ENCODE measurements around the gene R3HDML. TPM values are rescaled to one million over a fixed set of nuclear protein-coding genes. Genes with fewer than 3 reads are reported as not detected.

The R3HDML gene
- total and polyA plus RNA-seq, 2 of the 13 experiments (the other 11 are each of a cell fraction or from before 2014, with no cell fraction given): not detected

DNA sequence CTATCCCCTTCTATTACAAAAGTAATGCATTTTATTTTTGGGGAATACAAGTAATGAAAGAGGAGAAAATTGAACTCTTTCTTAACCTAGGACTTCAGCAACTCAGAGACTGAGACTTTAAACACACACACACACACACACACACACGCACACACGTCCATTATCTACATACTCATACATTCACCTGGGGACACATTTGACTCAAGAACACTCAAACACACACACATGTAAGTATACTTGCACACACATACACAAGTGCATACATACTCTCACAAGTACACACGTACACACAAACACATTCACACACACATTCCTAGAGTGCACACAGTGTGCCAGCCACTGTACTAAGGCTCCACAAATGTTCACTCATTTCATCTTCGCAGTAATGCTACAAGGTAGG, 2.1 kb upstream of the R3HDML start (continued):
- TF ChIP-seq ZBTB20 (CRISPR knock-in tag; IDR thresholded peaks at IDR 0.05; ENCODE audit: borderline replicate concordance, low read depth) (no peak), ETV6 (CRISPR knock-in tag; conservative IDR thresholded peaks at IDR 0.05) (no peak), GATAD1 (CRISPR knock-in tag; IDR thresholded peaks at IDR 0.05) (no peak), ZNF326 (CRISPR knock-in tag; IDR thresholded peaks at IDR 0.05; ENCODE audit: borderline replicate concordance) (no peak), ZSCAN30 (CRISPR knock-in tag; IDR thresholded peaks at IDR 0.05) (no peak), HOXD1 (CRISPR knock-in tag; IDR thresholded peaks at IDR 0.05) (no peak), HOXA5 (CRISPR knock-in tag; IDR thresholded peaks at IDR 0.05) (no peak), ZNF562 (CRISPR knock-in tag; IDR thresholded peaks at IDR 0.05; ENCODE audit: borderline replicate concordance) (no peak), ZNF282 (IDR thresholded peaks at IDR 0.05; ENCODE audit: partially characterized antibody) (peak; percentile 58), NBN (conservative IDR thresholded peaks at IDR 0.05) (0 out of 2 replicates have a peak, but pooled peaks have one; percentile 81), ADNP (CRISPR knock-in tag; IDR thresholded peaks at IDR 0.05) (no peak), ZNF629 (CRISPR knock-in tag; conservative IDR thresholded peaks at IDR 0.05) (no peak)
- TF ChIP-seq, protein P1, sequence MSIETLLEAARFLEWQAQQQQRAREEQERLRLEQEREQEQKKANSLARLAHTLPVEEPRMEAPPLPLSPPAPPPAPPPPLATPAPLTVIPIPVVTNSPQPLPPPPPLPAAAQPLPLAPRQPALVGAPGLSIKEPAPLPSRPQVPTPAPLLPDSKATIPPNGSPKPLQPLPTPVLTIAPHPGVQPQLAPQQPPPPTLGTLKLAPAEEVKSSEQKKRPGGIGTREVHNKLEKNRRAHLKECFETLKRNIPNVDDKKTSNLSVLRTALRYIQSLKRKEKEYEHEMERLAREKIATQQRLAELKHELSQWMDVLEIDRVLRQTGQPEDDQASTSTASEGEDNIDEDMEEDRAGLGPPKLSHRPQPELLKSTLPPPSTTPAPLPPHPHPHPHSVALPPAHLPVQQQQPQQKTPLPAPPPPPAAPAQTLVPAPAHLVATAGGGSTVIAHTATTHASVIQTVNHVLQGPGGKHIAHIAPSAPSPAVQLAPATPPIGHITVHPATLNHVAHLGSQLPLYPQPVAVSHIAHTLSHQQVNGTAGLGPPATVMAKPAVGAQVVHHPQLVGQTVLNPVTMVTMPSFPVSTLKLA (IDR thresholded peaks at IDR 0.05): 0 out of 2 replicates have a peak, but pooled peaks have one; percentile 4
- TF ChIP-seq, protein P2, sequence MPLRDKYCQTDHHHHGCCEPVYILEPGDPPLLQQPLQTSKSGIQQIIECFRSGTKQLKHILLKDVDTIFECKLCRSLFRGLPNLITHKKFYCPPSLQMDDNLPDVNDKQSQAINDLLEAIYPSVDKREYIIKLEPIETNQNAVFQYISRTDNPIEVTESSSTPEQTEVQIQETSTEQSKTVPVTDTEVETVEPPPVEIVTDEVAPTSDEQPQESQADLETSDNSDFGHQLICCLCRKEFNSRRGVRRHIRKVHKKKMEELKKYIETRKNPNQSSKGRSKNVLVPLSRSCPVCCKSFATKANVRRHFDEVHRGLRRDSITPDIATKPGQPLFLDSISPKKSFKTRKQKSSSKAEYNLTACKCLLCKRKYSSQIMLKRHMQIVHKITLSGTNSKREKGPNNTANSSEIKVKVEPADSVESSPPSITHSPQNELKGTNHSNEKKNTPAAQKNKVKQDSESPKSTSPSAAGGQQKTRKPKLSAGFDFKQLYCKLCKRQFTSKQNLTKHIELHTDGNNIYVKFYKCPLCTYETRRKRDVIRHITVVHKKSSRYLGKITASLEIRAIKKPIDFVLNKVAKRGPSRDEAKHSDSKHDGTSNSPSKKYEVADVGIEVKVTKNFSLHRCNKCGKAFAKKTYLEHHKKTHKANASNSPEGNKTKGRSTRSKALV (CRISPR knock-in tag; IDR thresholded peaks at IDR 0.05): no peak
- TF ChIP-seq, protein P3, sequence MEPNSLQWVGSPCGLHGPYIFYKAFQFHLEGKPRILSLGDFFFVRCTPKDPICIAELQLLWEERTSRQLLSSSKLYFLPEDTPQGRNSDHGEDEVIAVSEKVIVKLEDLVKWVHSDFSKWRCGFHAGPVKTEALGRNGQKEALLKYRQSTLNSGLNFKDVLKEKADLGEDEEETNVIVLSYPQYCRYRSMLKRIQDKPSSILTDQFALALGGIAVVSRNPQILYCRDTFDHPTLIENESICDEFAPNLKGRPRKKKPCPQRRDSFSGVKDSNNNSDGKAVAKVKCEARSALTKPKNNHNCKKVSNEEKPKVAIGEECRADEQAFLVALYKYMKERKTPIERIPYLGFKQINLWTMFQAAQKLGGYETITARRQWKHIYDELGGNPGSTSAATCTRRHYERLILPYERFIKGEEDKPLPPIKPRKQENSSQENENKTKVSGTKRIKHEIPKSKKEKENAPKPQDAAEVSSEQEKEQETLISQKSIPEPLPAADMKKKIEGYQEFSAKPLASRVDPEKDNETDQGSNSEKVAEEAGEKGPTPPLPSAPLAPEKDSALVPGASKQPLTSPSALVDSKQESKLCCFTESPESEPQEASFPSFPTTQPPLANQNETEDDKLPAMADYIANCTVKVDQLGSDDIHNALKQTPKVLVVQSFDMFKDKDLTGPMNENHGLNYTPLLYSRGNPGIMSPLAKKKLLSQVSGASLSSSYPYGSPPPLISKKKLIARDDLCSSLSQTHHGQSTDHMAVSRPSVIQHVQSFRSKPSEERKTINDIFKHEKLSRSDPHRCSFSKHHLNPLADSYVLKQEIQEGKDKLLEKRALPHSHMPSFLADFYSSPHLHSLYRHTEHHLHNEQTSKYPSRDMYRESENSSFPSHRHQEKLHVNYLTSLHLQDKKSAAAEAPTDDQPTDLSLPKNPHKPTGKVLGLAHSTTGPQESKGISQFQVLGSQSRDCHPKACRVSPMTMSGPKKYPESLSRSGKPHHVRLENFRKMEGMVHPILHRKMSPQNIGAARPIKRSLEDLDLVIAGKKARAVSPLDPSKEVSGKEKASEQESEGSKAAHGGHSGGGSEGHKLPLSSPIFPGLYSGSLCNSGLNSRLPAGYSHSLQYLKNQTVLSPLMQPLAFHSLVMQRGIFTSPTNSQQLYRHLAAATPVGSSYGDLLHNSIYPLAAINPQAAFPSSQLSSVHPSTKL (CRISPR knock-in tag; IDR thresholded peaks at IDR 0.05): no peak
- TF ChIP-seq, protein P4, sequence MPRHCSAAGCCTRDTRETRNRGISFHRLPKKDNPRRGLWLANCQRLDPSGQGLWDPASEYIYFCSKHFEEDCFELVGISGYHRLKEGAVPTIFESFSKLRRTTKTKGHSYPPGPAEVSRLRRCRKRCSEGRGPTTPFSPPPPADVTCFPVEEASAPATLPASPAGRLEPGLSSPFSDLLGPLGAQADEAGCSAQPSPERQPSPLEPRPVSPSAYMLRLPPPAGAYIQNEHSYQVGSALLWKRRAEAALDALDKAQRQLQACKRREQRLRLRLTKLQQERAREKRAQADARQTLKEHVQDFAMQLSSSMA (CRISPR knock-in tag; IDR thresholded peaks at IDR 0.05): no peak
- TF ChIP-seq, protein P5, sequence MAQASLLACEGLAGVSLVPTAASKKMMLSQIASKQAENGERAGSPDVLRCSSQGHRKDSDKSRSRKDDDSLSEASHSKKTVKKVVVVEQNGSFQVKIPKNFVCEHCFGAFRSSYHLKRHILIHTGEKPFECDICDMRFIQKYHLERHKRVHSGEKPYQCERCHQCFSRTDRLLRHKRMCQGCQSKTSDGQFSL (CRISPR knock-in tag; IDR thresholded peaks at IDR 0.05): no peak
- TF ChIP-seq, protein P6, sequence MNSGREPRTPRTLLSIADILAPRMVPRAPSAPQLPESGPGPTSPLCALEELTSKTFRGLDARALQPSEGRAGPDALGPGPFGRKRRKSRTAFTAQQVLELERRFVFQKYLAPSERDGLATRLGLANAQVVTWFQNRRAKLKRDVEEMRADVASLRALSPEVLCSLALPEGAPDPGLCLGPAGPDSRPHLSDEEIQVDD (CRISPR knock-in tag; IDR thresholded peaks at IDR 0.05; ENCODE audit: borderline replicate concordance): no peak
- TF ChIP-seq, protein P7, sequence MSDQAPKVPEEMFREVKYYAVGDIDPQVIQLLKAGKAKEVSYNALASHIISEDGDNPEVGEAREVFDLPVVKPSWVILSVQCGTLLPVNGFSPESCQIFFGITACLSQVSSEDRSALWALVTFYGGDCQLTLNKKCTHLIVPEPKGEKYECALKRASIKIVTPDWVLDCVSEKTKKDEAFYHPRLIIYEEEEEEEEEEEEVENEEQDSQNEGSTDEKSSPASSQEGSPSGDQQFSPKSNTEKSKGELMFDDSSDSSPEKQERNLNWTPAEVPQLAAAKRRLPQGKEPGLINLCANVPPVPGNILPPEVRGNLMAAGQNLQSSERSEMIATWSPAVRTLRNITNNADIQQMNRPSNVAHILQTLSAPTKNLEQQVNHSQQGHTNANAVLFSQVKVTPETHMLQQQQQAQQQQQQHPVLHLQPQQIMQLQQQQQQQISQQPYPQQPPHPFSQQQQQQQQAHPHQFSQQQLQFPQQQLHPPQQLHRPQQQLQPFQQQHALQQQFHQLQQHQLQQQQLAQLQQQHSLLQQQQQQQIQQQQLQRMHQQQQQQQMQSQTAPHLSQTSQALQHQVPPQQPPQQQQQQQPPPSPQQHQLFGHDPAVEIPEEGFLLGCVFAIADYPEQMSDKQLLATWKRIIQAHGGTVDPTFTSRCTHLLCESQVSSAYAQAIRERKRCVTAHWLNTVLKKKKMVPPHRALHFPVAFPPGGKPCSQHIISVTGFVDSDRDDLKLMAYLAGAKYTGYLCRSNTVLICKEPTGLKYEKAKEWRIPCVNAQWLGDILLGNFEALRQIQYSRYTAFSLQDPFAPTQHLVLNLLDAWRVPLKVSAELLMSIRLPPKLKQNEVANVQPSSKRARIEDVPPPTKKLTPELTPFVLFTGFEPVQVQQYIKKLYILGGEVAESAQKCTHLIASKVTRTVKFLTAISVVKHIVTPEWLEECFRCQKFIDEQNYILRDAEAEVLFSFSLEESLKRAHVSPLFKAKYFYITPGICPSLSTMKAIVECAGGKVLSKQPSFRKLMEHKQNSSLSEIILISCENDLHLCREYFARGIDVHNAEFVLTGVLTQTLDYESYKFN (CRISPR knock-in tag; conservative IDR thresholded peaks at IDR 0.05): no peak

All from HepG2 (cell line).